ENCODE results near the gene CARMIL1. TPM values are rescaled to one million over a fixed set of nuclear protein-coding genes. Genes with fewer than 3 reads are reported as not detected.
"Not testable (repeated sequence)": the region's sequence is repeated elsewhere in the genome, so short reads cannot be mapped to it uniquely, and the experiment has no call there.

The CARMIL1 gene
- total RNA-seq, 1 donor from 2014 or later: 1.4 TPM

- peak overlapping the region; percentile 90 for H3K27ac Mint-ChIP-seq
- peaks cover 57% of the 10 kb centered on the region for H3K4me1 Mint-ChIP-seq
- no peaks in the 10 kb centered on the region for H3K27me3 Mint-ChIP-seq
- intact Hi-C loops (cut with micrococcal nuclease): loop anchor here (1.0 to 10.0 kb wide), 4 partner anchors 54 to 595 kb away; partner anchors contain the start of genes CARMIL1 and TRIM38
- DNase-seq: peak; percentile 87
- no peaks in the 10 kb centered on the region for H3K36me3 Mint-ChIP-seq (ENCODE audit: low read depth)
- peaks cover 3% of the 10 kb centered on the region for H3K9me3 Mint-ChIP-seq
- H3K4me3 Mint-ChIP-seq: peak overlapping the region; percentile 81
Observed at GRCh38 chr6:25366903-25367545, 87.8 kb downstream of the CARMIL1 start.

GRCh38 chr6:25369036-25369432 lies 89.9 kb downstream of the CARMIL1 start:
- Mint-ChIP-seq H3K4me1 (peaks cover 62% of the 10 kb centered on the region), H3K36me3 (ENCODE audit: low read depth) (no peaks in the 10 kb centered on the region), H3K9me3 (peaks cover 17% of the 10 kb centered on the region), H3K27me3 (no peaks in the 10 kb centered on the region), H3K27ac (peak overlapping the region; percentile 88), H3K4me3 (peak overlapping the region; percentile 76)
- intact Hi-C loops (cut with micrococcal nuclease): loop anchor here (5.0 to 10.0 kb wide), 2 partner anchors 234 to 593 kb away; partner anchors contain the start of gene TRIM38
- no peak for DNase-seq

DNA sequence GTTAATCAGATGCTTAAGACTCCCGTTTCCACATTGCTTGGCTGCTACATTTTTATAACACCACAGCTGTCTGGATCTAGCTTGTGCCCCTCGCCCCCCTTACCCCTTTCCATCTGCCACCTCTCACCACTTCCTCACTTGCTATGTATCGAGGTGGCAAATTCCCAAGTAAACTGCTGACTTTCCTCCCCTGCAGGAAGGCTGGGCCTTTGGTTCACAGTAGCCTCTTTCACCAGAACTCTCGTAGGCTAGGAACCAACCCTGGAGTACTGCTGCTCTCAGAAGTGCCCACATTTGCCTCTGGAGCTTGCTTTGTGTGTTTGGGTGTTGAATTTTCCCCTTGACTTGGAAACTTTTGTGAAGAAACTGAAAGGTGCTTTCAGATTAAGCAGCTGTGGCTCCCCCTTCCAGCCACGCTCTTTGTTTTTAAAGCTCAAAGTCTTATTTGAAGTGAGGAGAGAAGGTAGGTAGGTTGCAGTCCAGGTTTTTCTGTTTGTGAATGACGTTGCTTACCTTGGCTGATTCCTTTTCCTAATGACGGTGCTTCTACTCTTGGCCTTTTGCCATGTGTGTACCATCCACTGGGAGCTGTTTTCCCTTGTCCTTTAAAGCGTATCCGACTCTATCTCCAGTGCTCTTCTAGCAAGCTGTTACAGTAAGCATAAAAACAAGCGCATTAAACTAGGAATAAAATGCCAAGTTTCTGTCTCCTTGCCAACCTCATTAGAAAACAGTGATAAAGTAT lies 90.4 kb downstream of the CARMIL1 start:
- H3K36me3 Mint-ChIP-seq (ENCODE audit: low read depth): peaks cover 2% of the 10 kb centered on the region
- peak; percentile 73 for DNase-seq
- H3K4me1 Mint-ChIP-seq: peaks cover 65% of the 10 kb centered on the region
- no peaks in the 10 kb centered on the region for H3K27me3 Mint-ChIP-seq
- peaks cover 22% of the 10 kb centered on the region for H3K9me3 Mint-ChIP-seq
- intact Hi-C loops (cut with micrococcal nuclease): loop anchor here (1.0 to 10.0 kb wide), 3 partner anchors 36 to 593 kb away; partner anchors contain the start of gene TRIM38
- peak overlapping the region; percentile 88 for H3K27ac Mint-ChIP-seq
- peak overlapping the region; percentile 76 for H3K4me3 Mint-ChIP-seq

GRCh38 chr6:25370178-25371036 lies 91.2 kb downstream of the CARMIL1 start:
- peak overlapping the region; percentile 88 for H3K27ac Mint-ChIP-seq
- no peaks in the 10 kb centered on the region for H3K27me3 Mint-ChIP-seq
- intact Hi-C loops (cut with micrococcal nuclease): loop anchor here (1.0 kb wide), 1 partner anchor 35 kb away; no protein-coding TSS in a partner anchor
- peaks cover 26% of the 10 kb centered on the region for H3K9me3 Mint-ChIP-seq
- peak overlapping the region; percentile 76 for H3K4me3 Mint-ChIP-seq
- peaks cover 5% of the 10 kb centered on the region for H3K36me3 Mint-ChIP-seq (ENCODE audit: low read depth)
- peaks cover 65% of the 10 kb centered on the region for H3K4me1 Mint-ChIP-seq
- DNase-seq: peak; percentile 60

DNA sequence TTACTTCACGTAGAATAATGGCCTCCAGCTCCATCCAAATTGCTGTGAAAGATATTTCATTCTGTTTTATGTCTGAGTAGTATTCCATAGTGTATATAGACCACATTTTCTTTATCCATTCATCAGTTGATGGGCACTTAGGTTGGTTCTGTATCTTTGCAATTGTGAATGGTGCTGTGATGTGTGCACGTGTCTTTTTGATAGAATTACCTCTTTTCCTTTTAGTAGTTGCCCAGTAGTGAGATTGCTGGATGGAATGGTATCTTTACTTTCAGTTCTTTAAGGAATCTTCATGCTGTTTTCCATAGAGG lies 91.8 kb downstream of the CARMIL1 start:
- Mint-ChIP-seq H3K27ac (peak overlapping the region; percentile 29), H3K36me3 (ENCODE audit: low read depth) (peaks cover 7% of the 10 kb centered on the region), H3K27me3 (no peaks in the 10 kb centered on the region), H3K9me3 (peaks cover 29% of the 10 kb centered on the region), H3K4me3 (peak overlapping the region; percentile 36), H3K4me1 (peaks cover 65% of the 10 kb centered on the region)
- no peak for DNase-seq
- intact Hi-C loops (cut with micrococcal nuclease): no loop called here

GRCh38 chr6:25375125-25375524 lies 96.0 kb downstream of the CARMIL1 start:
- DNase-seq: no peak
- intact Hi-C loops (cut with micrococcal nuclease): no loop called here
- no peak overlapping the region for H3K4me3 Mint-ChIP-seq
- peaks cover 7% of the 10 kb centered on the region for H3K36me3 Mint-ChIP-seq (ENCODE audit: low read depth)
- H3K9me3 Mint-ChIP-seq: peaks cover 35% of the 10 kb centered on the region
- H3K27ac Mint-ChIP-seq: no peak overlapping the region
- no peaks in the 10 kb centered on the region for H3K27me3 Mint-ChIP-seq
- H3K4me1 Mint-ChIP-seq: peaks cover 25% of the 10 kb centered on the region

DNA sequence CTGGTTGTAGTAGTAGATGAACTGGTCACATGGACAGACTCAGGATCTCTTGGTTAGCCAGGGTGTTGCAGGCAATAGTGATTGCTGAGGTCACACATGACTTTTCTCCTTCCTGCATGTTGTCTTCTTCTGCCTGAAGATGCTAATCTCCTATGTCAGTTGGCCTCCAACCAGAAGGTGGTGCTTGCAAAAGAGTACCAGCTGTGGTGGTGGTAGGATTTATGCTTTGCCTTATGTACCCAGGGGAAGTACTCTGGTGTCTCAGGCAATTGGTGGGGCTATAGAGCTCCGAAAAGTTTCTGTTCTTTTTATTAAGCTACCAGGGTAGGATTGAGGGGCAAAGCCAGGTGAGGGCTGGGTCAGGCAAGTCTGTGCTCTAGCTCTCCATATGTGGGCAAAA lies 98.5 kb downstream of the CARMIL1 start:
- peaks cover 35% of the 10 kb centered on the region for H3K9me3 Mint-ChIP-seq
- DNase-seq: peak; percentile 40
- H3K27me3 Mint-ChIP-seq: no peaks in the 10 kb centered on the region
- intact Hi-C loops (cut with micrococcal nuclease): no loop called here
- no peak overlapping the region for H3K27ac Mint-ChIP-seq
- peaks cover 7% of the 10 kb centered on the region for H3K36me3 Mint-ChIP-seq (ENCODE audit: low read depth)
- H3K4me1 Mint-ChIP-seq: peaks cover 6% of the 10 kb centered on the region
- H3K4me3 Mint-ChIP-seq: no peak overlapping the region

DNA sequence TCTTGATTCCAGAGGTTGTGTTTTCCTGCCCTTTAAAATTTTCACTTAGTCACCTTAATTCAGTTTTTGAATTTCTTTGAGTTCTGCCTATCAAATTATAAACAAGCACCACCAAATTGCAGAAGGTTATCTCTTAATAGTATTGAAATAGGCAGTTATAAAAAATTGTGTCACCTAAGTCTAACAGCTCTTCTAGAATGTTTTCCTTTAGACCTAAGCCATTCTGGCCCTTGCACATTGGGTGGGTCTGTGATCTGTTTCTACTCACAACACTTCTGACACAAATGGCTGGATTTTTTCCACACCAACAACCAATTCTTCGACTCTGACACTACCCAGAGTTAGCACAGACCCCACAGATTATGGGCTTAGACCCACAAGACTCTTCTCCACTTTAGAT lies 101.9 kb downstream of the CARMIL1 start:
- no peak overlapping the region for H3K27ac Mint-ChIP-seq
- DNase-seq: no peak
- no peak overlapping the region for H3K4me3 Mint-ChIP-seq
- no peaks in the 10 kb centered on the region for H3K27me3 Mint-ChIP-seq
- intact Hi-C loops (cut with micrococcal nuclease): no loop called here
- no peaks in the 10 kb centered on the region for H3K4me1 Mint-ChIP-seq
- H3K36me3 Mint-ChIP-seq (ENCODE audit: low read depth): no peaks in the 10 kb centered on the region
- peaks cover 18% of the 10 kb centered on the region for H3K9me3 Mint-ChIP-seq

DNA sequence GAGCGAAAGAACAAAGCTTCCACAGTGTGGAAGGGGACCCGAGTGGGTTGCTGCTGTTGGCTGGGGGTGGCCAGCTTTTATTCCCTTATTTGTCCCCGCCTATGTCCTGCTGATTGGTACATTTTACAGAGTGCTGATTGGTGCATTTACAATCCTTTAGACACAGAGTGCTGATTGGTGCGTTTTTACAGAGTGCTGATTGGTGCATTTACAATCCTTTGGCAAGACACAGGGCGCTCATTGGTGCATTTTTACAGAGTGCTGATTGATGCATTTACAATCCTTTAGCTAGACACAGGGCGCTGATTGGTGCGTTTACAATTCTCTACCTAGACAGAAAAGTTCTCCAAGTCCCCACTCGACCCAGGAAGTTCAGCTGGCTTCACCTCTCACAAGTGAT lies 103.3 kb downstream of the CARMIL1 start:
- H3K36me3 Mint-ChIP-seq (ENCODE audit: low read depth); H3K27ac Mint-ChIP-seq; DNase-seq; H3K27me3 Mint-ChIP-seq; intact Hi-C loops (cut with micrococcal nuclease); H3K4me1 Mint-ChIP-seq; H3K4me3 Mint-ChIP-seq: not testable (repeated sequence)
- H3K9me3 Mint-ChIP-seq: peaks cover 16% of the 10 kb centered on the region

DNA sequence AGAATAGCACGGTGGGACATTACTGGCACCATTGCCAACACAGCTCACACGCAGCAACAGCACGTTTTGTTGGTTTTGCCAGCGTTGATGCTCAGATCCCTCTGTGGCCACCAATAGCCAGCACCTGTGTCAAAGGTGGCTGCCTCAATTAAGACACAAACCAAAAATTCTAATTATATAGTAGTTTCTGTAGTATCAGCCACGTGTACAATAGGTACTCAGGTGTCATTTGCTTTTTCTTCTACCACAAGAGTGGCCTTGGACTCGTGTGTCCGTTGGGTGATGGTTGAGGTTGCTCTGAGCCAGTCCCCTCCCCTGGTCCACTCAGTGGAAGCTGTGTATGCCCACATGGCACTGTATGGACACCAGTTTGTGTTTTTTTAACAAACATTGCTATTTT lies 105.1 kb downstream of the CARMIL1 start:
- H3K27ac Mint-ChIP-seq: no peak overlapping the region
- no peak overlapping the region for H3K4me3 Mint-ChIP-seq
- no peaks in the 10 kb centered on the region for H3K27me3 Mint-ChIP-seq
- H3K4me1 Mint-ChIP-seq: peaks cover 8% of the 10 kb centered on the region
- peaks cover 12% of the 10 kb centered on the region for H3K9me3 Mint-ChIP-seq
- no peaks in the 10 kb centered on the region for H3K36me3 Mint-ChIP-seq (ENCODE audit: low read depth)
- intact Hi-C loops (cut with micrococcal nuclease): no loop called here
- DNase-seq: no peak

- Mint-ChIP-seq H3K4me1 (peaks cover 12% of the 10 kb centered on the region), H3K27ac (no peak overlapping the region), H3K27me3 (no peaks in the 10 kb centered on the region), H3K36me3 (ENCODE audit: low read depth) (no peaks in the 10 kb centered on the region), H3K4me3 (no peak overlapping the region), H3K9me3 (peaks cover 12% of the 10 kb centered on the region)
- intact Hi-C loops (cut with micrococcal nuclease): no loop called here
- DNase-seq: no peak
Observed at GRCh38 chr6:25384967-25385366, 105.8 kb downstream of the CARMIL1 start.

GRCh38 chr6:25387483-25387882 lies 108.3 kb downstream of the CARMIL1 start:
- H3K27me3 Mint-ChIP-seq: no peaks in the 10 kb centered on the region
- no peaks in the 10 kb centered on the region for H3K36me3 Mint-ChIP-seq (ENCODE audit: low read depth)
- intact Hi-C loops (cut with micrococcal nuclease): no loop called here
- H3K9me3 Mint-ChIP-seq: peaks cover 3% of the 10 kb centered on the region
- DNase-seq: no peak
- H3K4me3 Mint-ChIP-seq: no peak overlapping the region
- H3K4me1 Mint-ChIP-seq: peaks cover 12% of the 10 kb centered on the region
- H3K27ac Mint-ChIP-seq: no peak overlapping the region

DNA sequence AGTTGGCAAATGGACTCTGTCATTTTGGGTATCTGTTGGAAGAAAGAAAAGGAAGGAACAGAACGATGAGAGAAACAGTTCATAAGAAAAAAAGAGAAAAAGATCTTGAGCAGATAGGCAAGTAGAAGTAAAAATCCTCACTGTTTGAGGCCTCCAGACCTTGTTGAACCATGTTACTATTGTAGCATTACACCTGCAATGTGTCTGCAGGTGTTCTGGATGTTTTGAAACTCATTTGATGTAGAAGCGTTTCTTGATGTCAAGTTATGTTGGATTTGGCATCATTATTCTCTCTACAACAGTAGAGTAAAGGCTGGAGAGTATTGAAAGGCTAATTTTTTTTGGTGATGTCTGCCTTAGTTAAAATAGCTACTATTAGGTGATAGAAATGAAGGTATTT lies 108.7 kb downstream of the CARMIL1 start:
- no peaks in the 10 kb centered on the region for H3K36me3 Mint-ChIP-seq (ENCODE audit: low read depth)
- intact Hi-C loops (cut with micrococcal nuclease): no loop called here

GRCh38 chr6:25388776-25389175 lies 109.6 kb downstream of the CARMIL1 start:
- DNase-seq: no peak
- no peaks in the 10 kb centered on the region for H3K27me3 Mint-ChIP-seq
- no peak overlapping the region for H3K4me3 Mint-ChIP-seq
- H3K4me1 Mint-ChIP-seq: peaks cover 12% of the 10 kb centered on the region
- H3K27ac Mint-ChIP-seq: no peak overlapping the region
- H3K36me3 Mint-ChIP-seq (ENCODE audit: low read depth): no peaks in the 10 kb centered on the region
- intact Hi-C loops (cut with micrococcal nuclease): no loop called here
- H3K9me3 Mint-ChIP-seq: no peaks in the 10 kb centered on the region

More for the DNA sequence above, 108.7 kb downstream of the CARMIL1 start:
- Mint-ChIP-seq H3K27me3 (no peaks in the 10 kb centered on the region), H3K9me3 (peaks cover 3% of the 10 kb centered on the region), H3K4me1 (peaks cover 12% of the 10 kb centered on the region), H3K4me3 (no peak overlapping the region), H3K27ac (no peak overlapping the region)
- DNase-seq: no peak

All from activated CD4-positive, alpha-beta T cell treated with anti-CD3 and anti-CD28 coated beads, Interleukin-2, amount 10 ng/mL, durations not matched to agents 24 days and 14 days (primary cell).